Panc1 (cell line): ENCODE results near the gene CSMD2.

ENCODE experiments used
- POLR2AphosphoS5 ChIP-seq: IDR thresholded peaks from 2 replicates; pipeline ENCODE4 v1.6.1; 2012; ENCODE audit warnings: mild to moderate bottlenecking, low read depth, low read length, moderate library complexity
- TF ChIP-seq, protein P1 (sequence below): fragments of 450-650 bp; IDR thresholded peaks from 2 replicates; pipeline ENCODE4 v1.5.1; 2017; ENCODE audit warnings: mild to moderate bottlenecking
- TF ChIP-seq, protein P2 (sequence below), 2 experiments: IDR thresholded peaks; 2 replicates each; pipeline ENCODE4 v1.6.1; 2011 to 2012; ENCODE audit warnings: low read depth in 2 of 2, control low read depth in 1 of 2, low read length in 1 of 2, mild to moderate bottlenecking in 1 of 2, moderate library complexity in 1 of 2; ENCODE audit not compliant: insufficient read depth in 1 of 2

DNA sequence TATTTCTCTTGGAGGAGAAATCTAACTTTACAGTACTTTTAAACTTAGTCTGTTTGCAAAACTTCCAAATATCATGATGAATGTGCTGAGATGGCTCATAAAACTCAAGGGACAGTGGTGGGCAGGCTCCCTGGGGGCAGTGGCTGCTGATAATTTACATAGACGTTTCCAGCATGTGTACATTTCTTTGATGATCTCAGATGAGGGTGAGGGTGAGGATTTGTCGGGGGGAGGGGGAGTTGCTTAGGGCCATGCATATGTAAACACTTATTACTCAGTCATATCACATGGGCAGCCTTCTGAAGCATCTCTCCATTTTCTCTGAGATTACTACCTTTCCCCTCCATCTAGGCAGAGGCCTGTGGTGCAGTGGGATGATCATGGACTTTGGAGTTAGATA, 454.1 kb downstream of the CSMD2 start:
- TF ChIP-seq, protein P1, sequence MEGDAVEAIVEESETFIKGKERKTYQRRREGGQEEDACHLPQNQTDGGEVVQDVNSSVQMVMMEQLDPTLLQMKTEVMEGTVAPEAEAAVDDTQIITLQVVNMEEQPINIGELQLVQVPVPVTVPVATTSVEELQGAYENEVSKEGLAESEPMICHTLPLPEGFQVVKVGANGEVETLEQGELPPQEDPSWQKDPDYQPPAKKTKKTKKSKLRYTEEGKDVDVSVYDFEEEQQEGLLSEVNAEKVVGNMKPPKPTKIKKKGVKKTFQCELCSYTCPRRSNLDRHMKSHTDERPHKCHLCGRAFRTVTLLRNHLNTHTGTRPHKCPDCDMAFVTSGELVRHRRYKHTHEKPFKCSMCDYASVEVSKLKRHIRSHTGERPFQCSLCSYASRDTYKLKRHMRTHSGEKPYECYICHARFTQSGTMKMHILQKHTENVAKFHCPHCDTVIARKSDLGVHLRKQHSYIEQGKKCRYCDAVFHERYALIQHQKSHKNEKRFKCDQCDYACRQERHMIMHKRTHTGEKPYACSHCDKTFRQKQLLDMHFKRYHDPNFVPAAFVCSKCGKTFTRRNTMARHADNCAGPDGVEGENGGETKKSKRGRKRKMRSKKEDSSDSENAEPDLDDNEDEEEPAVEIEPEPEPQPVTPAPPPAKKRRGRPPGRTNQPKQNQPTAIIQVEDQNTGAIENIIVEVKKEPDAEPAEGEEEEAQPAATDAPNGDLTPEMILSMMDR = no peak
- TF ChIP-seq POLR2AphosphoS5 = no peak
- TF ChIP-seq, protein P2, sequence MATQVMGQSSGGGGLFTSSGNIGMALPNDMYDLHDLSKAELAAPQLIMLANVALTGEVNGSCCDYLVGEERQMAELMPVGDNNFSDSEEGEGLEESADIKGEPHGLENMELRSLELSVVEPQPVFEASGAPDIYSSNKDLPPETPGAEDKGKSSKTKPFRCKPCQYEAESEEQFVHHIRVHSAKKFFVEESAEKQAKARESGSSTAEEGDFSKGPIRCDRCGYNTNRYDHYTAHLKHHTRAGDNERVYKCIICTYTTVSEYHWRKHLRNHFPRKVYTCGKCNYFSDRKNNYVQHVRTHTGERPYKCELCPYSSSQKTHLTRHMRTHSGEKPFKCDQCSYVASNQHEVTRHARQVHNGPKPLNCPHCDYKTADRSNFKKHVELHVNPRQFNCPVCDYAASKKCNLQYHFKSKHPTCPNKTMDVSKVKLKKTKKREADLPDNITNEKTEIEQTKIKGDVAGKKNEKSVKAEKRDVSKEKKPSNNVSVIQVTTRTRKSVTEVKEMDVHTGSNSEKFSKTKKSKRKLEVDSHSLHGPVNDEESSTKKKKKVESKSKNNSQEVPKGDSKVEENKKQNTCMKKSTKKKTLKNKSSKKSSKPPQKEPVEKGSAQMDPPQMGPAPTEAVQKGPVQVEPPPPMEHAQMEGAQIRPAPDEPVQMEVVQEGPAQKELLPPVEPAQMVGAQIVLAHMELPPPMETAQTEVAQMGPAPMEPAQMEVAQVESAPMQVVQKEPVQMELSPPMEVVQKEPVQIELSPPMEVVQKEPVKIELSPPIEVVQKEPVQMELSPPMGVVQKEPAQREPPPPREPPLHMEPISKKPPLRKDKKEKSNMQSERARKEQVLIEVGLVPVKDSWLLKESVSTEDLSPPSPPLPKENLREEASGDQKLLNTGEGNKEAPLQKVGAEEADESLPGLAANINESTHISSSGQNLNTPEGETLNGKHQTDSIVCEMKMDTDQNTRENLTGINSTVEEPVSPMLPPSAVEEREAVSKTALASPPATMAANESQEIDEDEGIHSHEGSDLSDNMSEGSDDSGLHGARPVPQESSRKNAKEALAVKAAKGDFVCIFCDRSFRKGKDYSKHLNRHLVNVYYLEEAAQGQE (IDR thresholded peaks at IDR 0.05; ENCODE audit: insufficient read depth in 1 of 2, low read depth in 2 of 2, low read length in 1 of 2) = no peak
